Measurements from ENCODE around the gene MVD.

MVD gene

GRCh38 chr16:88653101-88653500 is 9.8 kb downstream of the MVD start:
- TF ChIP-seq ZFX (IDR thresholded peaks at IDR 0.05; ENCODE audit: borderline replicate concordance) (no peak), CTCF (IDR thresholded peaks at IDR 0.05) (no peak)
- no peak overlapping the region for H3K27ac ChIP-seq

- TF ChIP-seq CTCF (IDR thresholded peaks at IDR 0.05) (no peak), ZFX (IDR thresholded peaks at IDR 0.05; ENCODE audit: borderline replicate concordance) (no peak)
- H3K27ac ChIP-seq = no peak overlapping the region
Measured at GRCh38 chr16:88652762-88653063, 10.2 kb downstream of the MVD start.

- no peak overlapping the region for H3K27ac ChIP-seq
- TF ChIP-seq CTCF (IDR thresholded peaks at IDR 0.05) = no peak
- no peak for TF ChIP-seq ZFX (IDR thresholded peaks at IDR 0.05; ENCODE audit: borderline replicate concordance)
Measured at GRCh38 chr16:88651989-88652761, 10.7 kb downstream of the MVD start.

- H3K27ac ChIP-seq = no peak overlapping the region
- TF ChIP-seq CTCF (IDR thresholded peaks at IDR 0.05) (no peak), ZFX (IDR thresholded peaks at IDR 0.05; ENCODE audit: borderline replicate concordance) (no peak)
Measured at GRCh38 chr16:88651276-88651988, 11.5 kb downstream of the MVD start.

- TF ChIP-seq CTCF (IDR thresholded peaks at IDR 0.05) = no peak
- no peak for TF ChIP-seq ZFX (IDR thresholded peaks at IDR 0.05; ENCODE audit: borderline replicate concordance)
- peak within 1 kb of the TSS; percentile 26; the same call in 1 of the 2 replicates for H3K27ac ChIP-seq
Measured at GRCh38 chr16:88650749-88651275, 12.1 kb downstream of the MVD start, which contains the start of gene CYBA. Gene CYBA (minus strand): TSS chr16:88651053. CDS start chr16:88651013, 40 bp downstream.

- no peak for TF ChIP-seq CTCF (IDR thresholded peaks at IDR 0.05)
- TF ChIP-seq ZFX (IDR thresholded peaks at IDR 0.05; ENCODE audit: borderline replicate concordance) = no peak
- H3K27ac ChIP-seq = peak overlapping the region; percentile 26
Measured at GRCh38 chr16:88649924-88650748, 12.8 kb downstream of the MVD start.
